Endothelial cell (in vitro differentiated cells): ENCODE measurements around the gene OTULIN. TPM values are rescaled to one million over a fixed set of nuclear protein-coding genes. Genes with fewer than 3 reads are reported as not detected.

ENCODE experiments used
- DNase-seq: peaks from one replicate; pipeline ENCODE4 v3.0.0; 2021; ENCODE audit warnings: low spot score
- H3K27ac Mint-ChIP-seq: one replicate; pipeline ENCODE4 v1.8.0; 2021; ENCODE audit warnings: mixed read lengths, inconsistent platforms; ENCODE audit not compliant: unreplicated experiment
- H3K27me3 Mint-ChIP-seq: one replicate; pipeline ENCODE4 v1.8.0; 2021; ENCODE audit warnings: mild to moderate bottlenecking, moderate library complexity, mixed read lengths, inconsistent platforms; ENCODE audit not compliant: unreplicated experiment
- H3K36me3 Mint-ChIP-seq: one replicate; pipeline ENCODE4 v1.8.0; 2021; ENCODE audit warnings: mild to moderate bottlenecking, low read depth, mixed read lengths, inconsistent platforms; ENCODE audit not compliant: unreplicated experiment
- H3K4me1 Mint-ChIP-seq: one replicate; pipeline ENCODE4 v1.8.0; 2021; ENCODE audit warnings: mild to moderate bottlenecking, mixed read lengths, inconsistent platforms; ENCODE audit not compliant: unreplicated experiment
- H3K4me3 Mint-ChIP-seq: one replicate; pipeline ENCODE4 v1.8.0; 2021; ENCODE audit warnings: mild to moderate bottlenecking, mixed read lengths, inconsistent platforms; ENCODE audit not compliant: unreplicated experiment
- H3K9me3 Mint-ChIP-seq: one replicate; pipeline ENCODE4 v1.8.0; 2021; ENCODE audit warnings: mixed read lengths, inconsistent platforms; ENCODE audit not compliant: unreplicated experiment
- CTCF ChIP-seq: fragments of 200-600 bp; sonication (generic); IDR thresholded peaks from one replicate; pipeline ENCODE4 v1.5.0; 2021; ENCODE audit warnings: antibody characterized with exemption; ENCODE audit not compliant: unreplicated experiment
- total RNA-seq: library from RNA; stranded (reverse); fragmentation: NEBNext Ultra II Directional; extraction: Animal tissue kit (Norgen Biotek cat#: 25700); gene quantifications from one replicate; pipeline ENCODE4 v1.2.1, GENCODE V29; 2021; ENCODE audit not compliant: unreplicated experiment

Gene OTULIN
- total RNA-seq, 1 donor from 2014 or later = 39.7 TPM

- DNase-seq = peak; percentile 88
- H3K4me3 Mint-ChIP-seq = no peak overlapping the region
- H3K27me3 Mint-ChIP-seq = peaks cover 8% of the 10 kb centered on the region
- peak; percentile 98 for TF ChIP-seq CTCF
- peaks cover 17% of the 10 kb centered on the region for H3K4me1 Mint-ChIP-seq
- no peaks in the 10 kb centered on the region for H3K9me3 Mint-ChIP-seq
- no peak overlapping the region for H3K27ac Mint-ChIP-seq
- H3K36me3 Mint-ChIP-seq = peaks cover 3% of the 10 kb centered on the region
These were observed 62.9 kb downstream of the OTULIN start for GRCh38 chr5:14727428-14727865.

GRCh38 chr5:14727928-14728458 lies 63.5 kb downstream of the OTULIN start:
- peaks cover under 1% of the 10 kb centered on the region for H3K36me3 Mint-ChIP-seq
- DNase-seq = no peak
- peaks cover 6% of the 10 kb centered on the region for H3K27me3 Mint-ChIP-seq
- no peak overlapping the region for H3K4me3 Mint-ChIP-seq
- no peak for TF ChIP-seq CTCF
- H3K27ac Mint-ChIP-seq = no peak overlapping the region
- peaks cover 17% of the 10 kb centered on the region for H3K4me1 Mint-ChIP-seq
- no peaks in the 10 kb centered on the region for H3K9me3 Mint-ChIP-seq

- Mint-ChIP-seq H3K36me3 (no peaks in the 10 kb centered on the region), H3K9me3 (no peaks in the 10 kb centered on the region), H3K4me1 (peaks cover 17% of the 10 kb centered on the region), H3K4me3 (no peak overlapping the region), H3K27ac (no peak overlapping the region), H3K27me3 (peaks cover 6% of the 10 kb centered on the region)
- DNase-seq = peak; percentile 40
- no peak for TF ChIP-seq CTCF
These were observed 64.0 kb downstream of the OTULIN start for GRCh38 chr5:14728459-14728938.

GRCh38 chr5:14729448-14730385 lies 65.2 kb downstream of the OTULIN start:
- DNase-seq = no peak
- peaks cover 7% of the 10 kb centered on the region for H3K36me3 Mint-ChIP-seq
- peaks cover 17% of the 10 kb centered on the region for H3K4me1 Mint-ChIP-seq
- H3K4me3 Mint-ChIP-seq = no peak overlapping the region
- no peak for TF ChIP-seq CTCF
- peaks cover 3% of the 10 kb centered on the region for H3K27me3 Mint-ChIP-seq
- no peaks in the 10 kb centered on the region for H3K9me3 Mint-ChIP-seq
- no peak overlapping the region for H3K27ac Mint-ChIP-seq

- no peak for TF ChIP-seq CTCF
- DNase-seq = no peak
- H3K27ac Mint-ChIP-seq = no peak overlapping the region
- H3K4me1 Mint-ChIP-seq = peaks cover 17% of the 10 kb centered on the region
- no peak overlapping the region for H3K4me3 Mint-ChIP-seq
- peaks cover 3% of the 10 kb centered on the region for H3K27me3 Mint-ChIP-seq
- no peaks in the 10 kb centered on the region for H3K9me3 Mint-ChIP-seq
- H3K36me3 Mint-ChIP-seq = peaks cover 12% of the 10 kb centered on the region
These were observed 65.9 kb downstream of the OTULIN start for GRCh38 chr5:14730466-14730865.
